ENCODE measurements around the gene APLP2.

- no peak for TF ChIP-seq PPARA (CRISPR knock-in tag; IDR thresholded peaks at IDR 0.05; ENCODE audit: borderline replicate concordance)
- TF ChIP-seq ARNTL (CRISPR knock-in tag; IDR thresholded peaks at IDR 0.05; ENCODE audit: borderline replicate concordance, low read depth), result no peak
- no peak for TF ChIP-seq CSRNP3 (CRISPR knock-in tag; IDR thresholded peaks at IDR 0.05)
- no peak for TF ChIP-seq ZNF8 (CRISPR knock-in tag; IDR thresholded peaks at IDR 0.05)
- TF ChIP-seq CREB5 (CRISPR knock-in tag; IDR thresholded peaks at IDR 0.05; ENCODE audit: low read depth), result no peak
- TF ChIP-seq ZFP3 (CRISPR knock-in tag; IDR thresholded peaks at IDR 0.05), result no peak
- no peak for TF ChIP-seq ZFP30 (CRISPR knock-in tag; IDR thresholded peaks at IDR 0.05)
- TF ChIP-seq RARB (CRISPR knock-in tag; IDR thresholded peaks at IDR 0.05), result no peak
- TF ChIP-seq POU6F1 (CRISPR knock-in tag; IDR thresholded peaks at IDR 0.05; ENCODE audit: borderline replicate concordance, low read depth), result no peak
- peak; percentile 64 for TF ChIP-seq ISL1 (CRISPR knock-in tag; IDR thresholded peaks at IDR 0.05)
- no peak for TF ChIP-seq CSDC2 (CRISPR knock-in tag; IDR thresholded peaks at IDR 0.05)
- TF ChIP-seq PATZ1 (CRISPR knock-in tag; IDR thresholded peaks at IDR 0.05; ENCODE audit: borderline replicate concordance), result no peak
- no peak for TF ChIP-seq BACH2 (CRISPR knock-in tag; IDR thresholded peaks at IDR 0.05; ENCODE audit: borderline replicate concordance)
- TF ChIP-seq TCF4 (CRISPR knock-in tag; IDR thresholded peaks at IDR 0.05; ENCODE audit: borderline replicate concordance), result no peak
These were observed 5.0 kb downstream of the APLP2 start for GRCh38 chr11:130074736-130075135.

Data from SK-N-SH treated with all-trans-retinoic acid at 6 μM for 48 hours (cell line).